ENCODE results near the gene PTGES2.
A peak's percentile ranks its signal among the peaks of the same experiment; 100 is the strongest.
"Not testable (repeated sequence)": the region's sequence is repeated elsewhere in the genome, so short reads cannot be mapped to it uniquely, and the experiment has no call there.

Gene PTGES2

GRCh38 chr9:128118472-128118857 is 9.1 kb downstream of the PTGES2 start:
- DNase-seq: no peak

GRCh38 chr9:128117613-128118471 is 9.7 kb downstream of the PTGES2 start:
- peak; percentile 96 to 97 (median 97) for DNase-seq

GRCh38 chr9:128116104-128117083 is 11.1 kb downstream of the PTGES2 start:
- DNase-seq: peak in 1 of 3 donors; percentile 23

- peak; percentile 94 to 95 (median 95) for DNase-seq
Measured at GRCh38 chr9:128115187-128116103, 12.1 kb downstream of the PTGES2 start.

GRCh38 chr9:128114326-128115186 is 13.0 kb downstream of the PTGES2 start:
- no peak for DNase-seq

- DNase-seq: no peak
Measured at GRCh38 chr9:128113526-128114325, 13.8 kb downstream of the PTGES2 start.

- DNase-seq: not testable (repeated sequence)
Measured at GRCh38 chr9:128111726-128112125, 15.8 kb downstream of the PTGES2 start.

GRCh38 chr9:128109050-128109709 is 18.3 kb downstream of the PTGES2 start:
- DNase-seq: no peak

GRCh38 chr9:128108269-128109049 is 19.1 kb downstream of the PTGES2 start:
- no peak for DNase-seq

- no peak for DNase-seq
Measured at GRCh38 chr9:128107468-128108268, 19.9 kb downstream of the PTGES2 start.

GRCh38 chr9:128106940-128107467 is 20.5 kb downstream of the PTGES2 start:
- DNase-seq: no peak

- DNase-seq: no peak
Measured at GRCh38 chr9:128106181-128106939, 21.2 kb downstream of the PTGES2 start.

- DNase-seq: no peak
Measured at GRCh38 chr9:128105538-128106175, 21.9 kb downstream of the PTGES2 start.

- DNase-seq: no peak
Measured at GRCh38 chr9:128104171-128104618, 23.3 kb downstream of the PTGES2 start.

GRCh38 chr9:128103589-128103962 is 24.0 kb downstream of the PTGES2 start:
- no peak for DNase-seq

GRCh38 chr9:128102861-128103588 is 24.5 kb downstream of the PTGES2 start:
- DNase-seq: no peak
